ENCODE measurements around the gene TCF25.

TCF25 gene

GRCh38 chr16:89924297-89924924 lies 51.0 kb downstream of the TCF25 start:
- TF ChIP-seq USF1 (IDR thresholded peaks at IDR 0.05) (peak; percentile 44; the same call in 1 of the 2 replicates), REST (IDR thresholded peaks at IDR 0.05; ENCODE audit: low read depth) (peak; percentile 84), TEAD4 (IDR thresholded peaks at IDR 0.05) (no peak), MAX (IDR thresholded peaks at IDR 0.05) (peak; percentile 38; the same call in 1 of the 2 replicates)

GRCh38 chr16:89924925-89925307 lies 51.5 kb downstream of the TCF25 start:
- TF ChIP-seq EP300 (IDR thresholded peaks at IDR 0.05; ENCODE audit: borderline replicate concordance) (no peak), REST (IDR thresholded peaks at IDR 0.05; ENCODE audit: low read depth) (no peak), FOXM1 (IDR thresholded peaks at IDR 0.05; ENCODE audit: borderline replicate concordance, low read depth) (no peak), MAX (IDR thresholded peaks at IDR 0.05) (no peak), TAF1 (IDR thresholded peaks at IDR 0.05; ENCODE audit: low read depth) (no peak), TEAD4 (IDR thresholded peaks at IDR 0.05) (no peak), YY1 (IDR thresholded peaks at IDR 0.05; ENCODE audit: low read depth) (no peak), RAD21 (IDR thresholded peaks at IDR 0.05; ENCODE audit: low read depth) (no peak), CREB1 (IDR thresholded peaks at IDR 0.05; ENCODE audit: low read depth) (no peak), EGR1 (IDR thresholded peaks at IDR 0.05) (no peak), USF1 (IDR thresholded peaks at IDR 0.05) (no peak), NFIC (IDR thresholded peaks at IDR 0.05) (no peak), ZBTB7A (IDR thresholded peaks at IDR 0.05; ENCODE audit: low read depth) (no peak), TCF12 (IDR thresholded peaks at IDR 0.05; ENCODE audit: low read depth) (no peak), CEBPB (IDR thresholded peaks at IDR 0.05) (no peak)

- TF ChIP-seq TEAD4 (IDR thresholded peaks at IDR 0.05) = no peak
- TF ChIP-seq MAX (IDR thresholded peaks at IDR 0.05) = no peak
- TF ChIP-seq REST (IDR thresholded peaks at IDR 0.05; ENCODE audit: low read depth) = no peak
- TF ChIP-seq RAD21 (IDR thresholded peaks at IDR 0.05; ENCODE audit: low read depth) = no peak
- no peak for TF ChIP-seq FOXM1 (IDR thresholded peaks at IDR 0.05; ENCODE audit: borderline replicate concordance, low read depth)
- TF ChIP-seq USF1 (IDR thresholded peaks at IDR 0.05) = no peak
- no peak for TF ChIP-seq YY1 (IDR thresholded peaks at IDR 0.05; ENCODE audit: low read depth)
- TF ChIP-seq CEBPB (IDR thresholded peaks at IDR 0.05) = no peak
- no peak for TF ChIP-seq NFIC (IDR thresholded peaks at IDR 0.05)
- no peak for TF ChIP-seq EP300 (IDR thresholded peaks at IDR 0.05; ENCODE audit: borderline replicate concordance)
- no peak for TF ChIP-seq TCF12 (IDR thresholded peaks at IDR 0.05; ENCODE audit: low read depth)
- TF ChIP-seq EGR1 (IDR thresholded peaks at IDR 0.05) = no peak
- no peak for TF ChIP-seq TAF1 (IDR thresholded peaks at IDR 0.05; ENCODE audit: low read depth)
- no peak for TF ChIP-seq CREB1 (IDR thresholded peaks at IDR 0.05; ENCODE audit: low read depth)
- TF ChIP-seq ZBTB7A (IDR thresholded peaks at IDR 0.05; ENCODE audit: low read depth) = no peak; the same call in 1 of the 2 replicates
These were observed 52.2 kb downstream of the TCF25 start for GRCh38 chr16:89925596-89926079.

All from Ishikawa (cell line).